HG03139 (cell line): ENCODE results near the gene GALE.

Experiments used
- ATAC-seq: cut with Tn5 transposase; IDR thresholded peaks from one replicate; pipeline ENCODE4 v1.9.1; 2021; ENCODE audit not compliant: unreplicated experiment

GALE gene

GRCh38 chr1:23756676-23757075, 43.9 kb downstream of the GALE start:
- no peak for ATAC-seq

GRCh38 chr1:23752909-23753308, 47.6 kb downstream of the GALE start:
- ATAC-seq = no peak

- no peak for ATAC-seq
These were observed 48.7 kb downstream of the GALE start for GRCh38 chr1:23751815-23752200.

- ATAC-seq = no peak
These were observed 49.3 kb downstream of the GALE start for GRCh38 chr1:23751050-23751814.

GRCh38 chr1:23748016-23748415, 52.5 kb downstream of the GALE start:
- ATAC-seq = no peak
